Keratinocyte (primary cell): ENCODE data around the gene PGLYRP3. TPM values are rescaled to one million over a fixed set of nuclear protein-coding genes. Genes with fewer than 3 reads are reported as not detected.

Experiments
- DNase-seq: peaks from one replicate; pipeline ENCODE4 v3.0.0-alpha.2; 2011; ENCODE audit warnings: low read depth, missing footprints, low spot score
- FAIRE-seq: peaks from 2 replicates; lab custom pipeline; 2011; peaks lifted over from hg19 to GRCh38; lab: Jason Lieb, UNC
- H2AFZ ChIP-seq: 2 replicates; pipeline ENCODE4 v1.6.0; 2012; ENCODE audit warnings: low read length, control low read depth, inconsistent platforms; ENCODE audit not compliant: control insufficient read depth
- H3K27ac ChIP-seq: 2 replicates; pipeline ENCODE4 v1.5.1; 2011; ENCODE audit warnings: low read length; ENCODE audit not compliant: control insufficient read depth, insufficient read depth
- H3K27me3 ChIP-seq: 3 replicates; pipeline ENCODE4 v1.6.0; 2011; ENCODE audit warnings: low read length; ENCODE audit not compliant: control insufficient read depth, insufficient read depth; ENCODE audit errors: extremely low read depth
- H3K36me3 ChIP-seq, 2 experiments: 2 replicates in 1 of 2; 3 replicates in 1 of 2; pipeline ENCODE4 v1.5.1; 2011; ENCODE audit warnings: low read length in 2 of 2, mild to moderate bottlenecking in 1 of 2; ENCODE audit not compliant: control insufficient read depth in 2 of 2, insufficient read depth in 2 of 2; ENCODE audit errors: extremely low read depth in 1 of 2
- H3K4me1 ChIP-seq: 3 replicates; pipeline ENCODE4 v1.5.1; 2011; ENCODE audit warnings: low read length; ENCODE audit not compliant: control insufficient read depth, insufficient read depth; ENCODE audit errors: extremely low read depth
- H3K4me2 ChIP-seq: 3 replicates; pipeline ENCODE4 v1.6.0; 2011; ENCODE audit warnings: low read depth, low read length; ENCODE audit not compliant: control insufficient read depth, insufficient read depth; ENCODE audit errors: extremely low read depth
- H3K4me3 ChIP-seq, 3 experiments: fragments of 200-600 bp in 1 of 3; sonication (generic) in 1 of 3; 2 replicates in 2 of 3; 3 replicates in 1 of 3; pipeline ENCODE4 v1.5.1; 2011 to 2016; ENCODE audit warnings: low read length in 3 of 3, mild to moderate bottlenecking in 3 of 3, control low read depth in 2 of 3, inconsistent platforms in 1 of 3, low read depth in 1 of 3, mixed read lengths in 1 of 3, mixed run types in 1 of 3, moderate library complexity in 1 of 3; ENCODE audit not compliant: control insufficient read depth in 2 of 3, insufficient read depth in 2 of 3; ENCODE audit errors: extremely low read depth in 1 of 3
- H3K79me2 ChIP-seq: 2 replicates; pipeline ENCODE4 v1.6.0; 2012; ENCODE audit warnings: low read length; ENCODE audit not compliant: control insufficient read depth, insufficient read depth
- H3K9ac ChIP-seq: 3 replicates; pipeline ENCODE4 v1.6.0; 2011; ENCODE audit warnings: low read length; ENCODE audit not compliant: control insufficient read depth, insufficient read depth; ENCODE audit errors: extremely low read depth
- H3K9me1 ChIP-seq: 3 replicates; pipeline ENCODE4 v1.6.0; 2011; ENCODE audit warnings: low read length; ENCODE audit not compliant: control insufficient read depth, insufficient read depth; ENCODE audit errors: extremely low read depth
- H3K9me3 ChIP-seq: 2 replicates; pipeline ENCODE4 v1.5.1; 2012; ENCODE audit warnings: low read depth, low read length; ENCODE audit not compliant: control insufficient read depth
- H4K20me1 ChIP-seq: 3 replicates; pipeline ENCODE4 v1.6.0; 2011; ENCODE audit warnings: low read length; ENCODE audit not compliant: control insufficient read depth, insufficient read depth; ENCODE audit errors: extremely low read depth
- CTCF ChIP-seq, 3 experiments: IDR thresholded peaks in 1 of 3; conservative IDR thresholded peaks in 1 of 3; optimal IDR thresholded peaks in 1 of 3; 2 replicates in 2 of 3; 3 replicates in 1 of 3; pipeline versions ENCODE3 to v1.5.1; 2011; ENCODE audit warnings: low read length in 3 of 3, mild to moderate bottlenecking in 3 of 3, moderate library complexity in 2 of 3, control low read depth in 1 of 3, inconsistent platforms in 1 of 3; ENCODE audit not compliant: insufficient read depth in 2 of 3; ENCODE audit errors: extremely low read depth in 1 of 3
- EZH2 ChIP-seq: IDR thresholded peaks from one replicate; pipeline ENCODE4 v1.6.1; 2012; ENCODE audit warnings: inconsistent platforms, mild to moderate bottlenecking, low read length, moderate library complexity
- dilution Hi-C: fragments of 300-500 bp; cut with MboI; formaldehyde crosslinking; loops from one replicate; pipeline ENCODE4 v1.7.0; 2020; ENCODE audit warnings: low sequenced_read_pairs; ENCODE audit not compliant: extremely low pct_ligation_motif_present
- polyA plus RNA-seq, 5 experiments: library from polyadenylated mRNA; depleted of rRNA in 3 of 5; stranded (reverse) in 3 of 5; stranded (forward) in 1 of 5; unstranded in 1 of 5; fragments of >200 nt; gene quantifications; 1 replicate in 1 of 5; 2 replicates in 3 of 5; 3 replicates in 1 of 5; pipeline versions ENCODE4 v1.2.1 to v1.2.3, GENCODE V29; 2011 to 2012; ENCODE audit warnings: missing spikeins in 2 of 5, low read depth in 1 of 5, low replicate concordance in 1 of 5

The PGLYRP3 gene
- polyA plus RNA-seq, 1 donor (not counting 4 experiments of a cell fraction or from before 2014, with no cell fraction given), result 0.93 TPM

- peaks cover 3% of the 10 kb centered on the region for H3K27me3 ChIP-seq
- no peak overlapping the region for H3K9ac ChIP-seq
- dilution Hi-C loops, result loop anchor here (10.0 kb wide), 2 partner anchors 51 to 151 kb away; no protein-coding TSS in a partner anchor
- no peak overlapping the region for H3K27ac ChIP-seq
- no peaks in the 10 kb centered on the region for H3K79me2 ChIP-seq
- no peak for DNase-seq
- no peak overlapping the region for H3K4me2 ChIP-seq
- H3K4me3 ChIP-seq, result no peak overlapping the region
- no peaks in the 10 kb centered on the region for H3K36me3 ChIP-seq
- H2AFZ ChIP-seq, result no peak overlapping the region
- H3K9me3 ChIP-seq, result no peaks in the 10 kb centered on the region
- H3K9me1 ChIP-seq, result no peaks in the 10 kb centered on the region
- H3K4me1 ChIP-seq, result peaks cover 22% of the 10 kb centered on the region
- no peaks in the 10 kb centered on the region for H4K20me1 ChIP-seq
- TF ChIP-seq EZH2 (no peak), CTCF (optimal IDR thresholded peaks at IDR 0.05 in 1 of 3, IDR thresholded peaks at IDR 0.05 in 1 of 3, conservative IDR thresholded peaks at IDR 0.05 in 1 of 3; ENCODE audit: extremely low read depth in 1 of 3, insufficient read depth in 2 of 3, low read length in 3 of 3) (peak; percentile 62 to 85 (median 67))
- no peak for FAIRE-seq
Measured at GRCh38 chr1:153353226-153353947, 40.6 kb upstream of the PGLYRP3 start.

GRCh38 chr1:153352523-153352922, 39.8 kb upstream of the PGLYRP3 start:
- H3K9me1 ChIP-seq, result no peaks in the 10 kb centered on the region
- no peak overlapping the region for H3K4me3 ChIP-seq
- no peak for DNase-seq
- dilution Hi-C loops, result loop anchor here (10.0 kb wide), 2 partner anchors 52 to 152 kb away; no protein-coding TSS in a partner anchor
- no peak overlapping the region for H3K27ac ChIP-seq
- H3K4me2 ChIP-seq, result no peak overlapping the region
- peaks cover 18% of the 10 kb centered on the region for H3K4me1 ChIP-seq
- peaks cover 3% of the 10 kb centered on the region for H3K27me3 ChIP-seq
- TF ChIP-seq EZH2, result no peak
- peak; percentile 82 to 89 (median 87) for TF ChIP-seq CTCF (optimal IDR thresholded peaks at IDR 0.05 in 1 of 3, IDR thresholded peaks at IDR 0.05 in 1 of 3, conservative IDR thresholded peaks at IDR 0.05 in 1 of 3; ENCODE audit: extremely low read depth in 1 of 3, insufficient read depth in 2 of 3, low read length in 3 of 3)
- H3K9me3 ChIP-seq, result no peaks in the 10 kb centered on the region
- H4K20me1 ChIP-seq, result no peaks in the 10 kb centered on the region
- no peaks in the 10 kb centered on the region for H3K36me3 ChIP-seq
- H2AFZ ChIP-seq, result no peak overlapping the region
- peak; percentile 74 for FAIRE-seq
- H3K9ac ChIP-seq, result no peak overlapping the region
- no peaks in the 10 kb centered on the region for H3K79me2 ChIP-seq
